Activated CD4-positive, CD25-positive, alpha-beta regulatory T cell treated with anti-CD3 and anti-CD28 coated beads, Interleukin-2, amount 50 U/mL, for 16 hours (primary cell): ENCODE measurements around the gene ARPC4.
"Not testable (repeated sequence)": the region's sequence is repeated elsewhere in the genome, so short reads cannot be mapped to it uniquely, and the experiment has no call there.

ENCODE experiments used
- DNase-seq: peaks from one replicate; pipeline ENCODE4 v3.0.0-alpha.2; 2020; ENCODE audit warnings: low read depth, low spot score

ARPC4 gene

DNA sequence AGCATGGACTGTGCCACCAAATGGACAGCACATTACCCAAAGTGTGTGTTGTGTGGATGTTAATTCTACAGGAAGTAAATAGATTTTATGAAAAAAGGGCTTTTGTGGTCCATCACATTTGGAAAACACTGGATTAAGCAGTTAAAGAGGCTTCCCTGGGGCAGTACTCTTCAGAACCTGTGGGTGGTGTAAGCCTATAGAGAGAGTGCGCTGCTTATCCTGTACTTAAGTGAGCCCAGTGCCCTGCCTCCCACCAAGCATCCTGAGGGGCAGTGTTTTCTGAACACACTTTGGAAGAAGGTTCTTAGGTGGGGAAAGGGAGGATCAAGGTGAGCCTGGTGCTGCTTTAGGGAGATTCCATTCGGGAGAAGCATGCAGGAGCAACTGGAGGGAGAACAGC, 28.1 kb downstream of the ARPC4 start:
- no peak for DNase-seq

DNA sequence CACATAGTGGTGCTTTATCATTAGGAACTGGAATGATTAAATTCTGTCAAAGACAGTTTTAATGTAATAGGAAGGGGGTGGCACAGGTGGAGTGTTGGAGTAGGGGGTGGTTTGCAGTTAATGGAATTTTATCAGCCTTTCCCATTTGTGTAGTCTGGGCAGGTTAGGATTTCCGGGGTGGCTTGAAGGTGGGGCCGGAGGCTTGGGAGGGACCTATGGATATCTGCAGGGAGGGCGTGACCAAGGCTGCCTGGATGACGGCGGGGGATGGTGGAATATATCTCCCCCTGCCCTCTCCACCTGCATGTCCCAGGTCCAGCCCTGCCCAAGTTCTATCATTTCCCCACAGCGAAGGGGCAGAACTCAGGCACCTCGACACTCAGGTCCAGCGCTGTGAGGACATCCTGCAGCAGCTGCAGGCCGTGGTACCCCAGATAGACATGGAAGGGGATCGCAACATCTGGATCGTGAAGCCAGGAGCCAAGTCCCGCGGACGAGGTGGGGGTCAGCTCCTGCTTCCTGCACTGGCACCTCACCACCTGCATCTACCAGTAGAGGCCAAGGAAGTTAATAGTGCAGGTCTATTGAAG, 32.7 kb downstream of the ARPC4 start:
- DNase-seq = no peak

DNA sequence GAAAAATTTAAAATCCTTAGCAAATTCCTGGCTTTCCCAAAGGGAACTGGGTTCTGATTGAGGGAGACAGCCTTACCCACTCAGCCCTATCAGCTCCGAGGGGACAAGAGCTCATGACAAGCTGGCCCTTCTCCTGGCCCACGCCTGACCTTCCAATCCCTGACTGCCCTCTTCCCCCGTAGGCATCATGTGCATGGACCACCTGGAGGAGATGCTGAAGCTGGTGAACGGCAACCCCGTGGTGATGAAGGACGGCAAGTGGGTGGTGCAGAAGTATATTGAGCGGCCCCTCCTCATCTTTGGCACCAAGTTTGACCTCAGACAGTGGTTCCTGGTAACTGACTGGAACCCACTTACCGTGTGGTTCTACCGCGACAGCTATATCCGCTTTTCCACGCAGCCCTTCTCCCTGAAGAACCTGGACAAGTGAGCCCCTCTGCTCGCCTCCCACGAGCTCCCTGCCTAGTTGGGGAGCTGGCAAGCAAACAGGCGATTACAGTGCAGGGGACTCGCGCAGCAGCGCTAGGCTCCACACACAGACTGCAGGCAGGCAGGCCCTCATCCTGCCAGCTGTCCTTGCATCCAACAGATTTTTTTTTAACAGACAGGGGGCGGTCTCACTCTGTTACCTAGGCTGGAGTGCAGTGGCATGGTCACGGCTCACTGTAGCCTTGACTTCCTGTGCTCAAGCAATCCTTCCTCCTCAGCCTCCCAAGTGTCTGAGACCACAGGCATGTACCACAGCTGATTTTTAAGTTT, 34.1 kb downstream of the ARPC4 start:
- DNase-seq = no peak

GRCh38 chr3:9828801-9829755, 36.2 kb downstream of the ARPC4 start:
- no peak for DNase-seq

- DNase-seq = no peak
These were observed 38.4 kb downstream of the ARPC4 start for GRCh38 chr3:9831253-9831652.

DNA sequence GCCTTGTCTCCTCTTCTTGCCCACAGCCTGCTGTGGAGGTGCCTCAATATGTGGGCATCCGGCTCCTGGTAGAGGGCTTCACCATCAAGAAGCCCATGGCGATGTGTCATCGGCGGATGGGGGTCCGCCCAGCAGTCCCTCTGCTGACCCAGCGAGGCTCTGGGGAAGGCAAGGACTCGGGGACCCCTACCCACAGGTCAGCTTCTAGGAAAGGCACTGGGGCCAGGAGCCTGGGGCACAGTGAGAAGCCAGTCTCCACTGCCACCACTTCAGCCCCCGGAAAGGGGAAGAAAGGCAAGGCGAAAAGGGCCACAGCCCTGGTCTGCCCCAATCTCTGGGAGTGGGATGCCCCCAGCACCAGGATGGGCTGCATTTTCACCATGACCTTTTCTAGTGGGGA, 40.2 kb downstream of the ARPC4 start:
- DNase-seq = no peak

GRCh38 chr3:9834520-9835380, 41.9 kb downstream of the ARPC4 start:
- DNase-seq = no peak

DNA sequence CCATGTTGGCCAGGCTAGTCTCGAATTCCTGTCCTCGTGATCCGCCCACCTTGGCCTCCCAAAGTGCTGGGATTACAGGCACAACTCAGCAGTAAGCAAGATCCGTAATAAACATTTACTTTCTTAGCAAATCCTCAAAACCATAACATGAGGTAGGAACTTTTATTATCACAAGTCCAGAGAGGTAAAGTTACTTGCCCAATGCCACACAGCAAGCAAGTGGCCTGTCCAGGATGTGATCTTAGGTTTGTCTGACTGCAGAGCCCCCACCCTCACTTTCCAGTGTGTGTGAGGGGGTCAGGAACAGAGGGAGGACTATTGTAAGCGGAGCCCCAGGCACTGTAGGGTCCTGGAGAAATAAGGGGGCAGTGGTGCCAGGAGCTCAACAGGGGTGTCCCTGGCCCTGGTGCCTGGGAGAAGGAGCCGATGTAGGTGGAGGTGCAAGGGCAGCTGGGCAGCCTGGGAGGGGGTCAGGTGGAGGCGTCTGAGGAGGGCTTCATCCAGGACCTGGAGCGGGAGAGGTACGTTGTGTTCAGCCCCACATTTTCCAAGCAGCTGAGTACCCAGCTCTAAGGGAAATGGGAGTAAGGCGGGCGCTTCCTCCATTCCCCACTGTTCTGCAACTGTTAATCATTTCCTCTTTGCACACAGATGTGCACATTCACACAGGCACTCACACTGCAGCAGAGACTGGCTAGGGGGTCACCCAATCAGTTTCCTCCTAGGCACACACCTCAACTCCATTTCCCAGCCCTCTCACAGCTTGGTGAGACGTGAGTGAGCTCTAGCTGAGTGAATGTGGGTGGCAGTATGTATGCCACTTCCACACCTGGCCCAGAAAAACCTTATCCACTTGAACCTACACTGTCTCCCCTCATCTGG, 45.1 kb downstream of the ARPC4 start:
- DNase-seq = no peak

- DNase-seq = no peak
These were observed 46.0 kb downstream of the ARPC4 start for GRCh38 chr3:9838856-9839255.

GRCh38 chr3:9841015-9841414, 48.1 kb downstream of the ARPC4 start:
- DNase-seq = no peak

GRCh38 chr3:9843715-9844438, 51.0 kb downstream of the ARPC4 start, which contains the start of gene RPUSD3:
Gene RPUSD3 (minus strand): TSS chr3:9844008. CDS start chr3:9843990, 18 bp downstream.
- peak; percentile 92 for DNase-seq

DNA sequence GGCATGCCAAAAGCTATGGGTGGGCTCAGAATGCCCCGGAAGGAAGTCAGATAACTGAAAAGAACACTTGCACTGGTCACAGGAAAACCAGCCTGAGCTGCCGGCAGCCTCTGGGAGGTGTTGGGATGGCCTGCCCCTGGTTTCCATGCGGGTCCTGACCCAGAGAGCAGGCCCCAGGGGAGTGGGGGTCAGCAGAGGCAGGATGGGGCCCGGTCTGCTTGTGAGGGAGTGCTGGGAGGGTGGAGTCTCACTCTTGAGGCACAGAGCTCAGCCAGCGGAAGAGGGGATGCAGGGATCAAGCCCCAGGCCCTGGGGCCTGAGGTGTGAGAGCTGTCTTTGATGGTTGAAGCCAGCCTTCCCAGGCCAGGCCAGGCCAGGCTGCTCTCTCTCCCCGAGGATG, 53.3 kb downstream of the ARPC4 start:
- no peak for DNase-seq

GRCh38 chr3:9846931-9847488, 54.1 kb downstream of the ARPC4 start:
- DNase-seq = no peak

GRCh38 chr3:9847870-9848269, 55.0 kb downstream of the ARPC4 start:
- DNase-seq = not testable (repeated sequence)

DNA sequence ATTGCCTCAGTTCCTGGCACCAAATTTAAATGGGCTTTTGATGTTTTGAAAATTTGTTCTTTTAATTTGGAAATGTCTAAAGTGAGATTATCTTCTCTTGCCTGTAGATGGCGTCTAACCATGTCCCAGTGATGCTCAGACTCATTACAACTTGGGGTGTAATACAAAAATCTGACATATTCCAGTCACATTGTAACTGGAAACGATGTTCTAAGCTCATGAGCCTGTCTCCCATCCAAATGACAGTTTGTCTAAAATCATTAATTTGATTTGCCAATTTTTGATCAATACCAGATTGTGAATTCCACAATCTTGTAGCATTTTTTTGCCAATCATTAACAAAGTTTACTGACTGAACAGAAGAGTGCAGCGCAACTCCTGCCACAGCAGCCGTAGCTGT, 56.0 kb downstream of the ARPC4 start:
- DNase-seq = not testable (repeated sequence)

- DNase-seq = not testable (repeated sequence)
These were observed 58.5 kb downstream of the ARPC4 start for GRCh38 chr3:9851383-9851782.

DNA sequence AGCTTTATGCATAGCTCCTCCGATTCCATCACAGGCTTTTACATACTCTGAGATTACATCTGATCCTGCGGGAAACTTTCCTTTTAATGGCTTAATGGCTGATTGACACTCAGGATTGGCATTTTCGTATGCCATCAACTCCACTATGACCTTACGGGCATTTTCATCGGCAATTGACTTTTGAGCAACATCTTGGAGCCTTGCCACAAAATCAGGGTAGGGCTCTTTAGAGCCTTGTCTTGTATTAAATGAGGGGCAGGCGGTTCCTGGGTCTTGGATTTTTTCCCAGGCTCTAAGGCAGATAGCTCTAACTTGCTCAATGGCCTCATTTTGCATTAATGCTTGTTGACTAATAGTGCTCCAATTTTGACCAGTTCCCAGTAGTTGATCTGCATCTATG, 59.0 kb downstream of the ARPC4 start:
- DNase-seq = not testable (repeated sequence)

DNA sequence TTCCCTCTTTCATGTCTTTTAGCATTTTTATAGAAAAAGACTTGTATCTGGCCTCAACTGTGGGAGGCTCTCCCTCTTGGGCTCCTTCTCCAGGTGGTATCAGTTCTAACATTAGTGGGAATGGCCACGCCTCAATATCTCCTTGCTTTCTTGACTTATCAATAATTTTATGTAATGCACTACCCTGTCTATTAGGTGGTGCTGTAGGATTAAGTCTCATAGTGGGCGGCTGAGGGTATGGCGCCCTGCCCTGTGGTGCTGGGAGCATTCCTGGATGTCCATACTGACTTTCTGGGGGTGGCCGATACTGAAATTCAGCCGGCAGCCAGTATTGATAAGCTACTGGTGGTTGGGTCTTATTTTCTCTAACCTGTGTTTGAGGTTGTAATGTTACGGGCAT, 59.6 kb downstream of the ARPC4 start:
- no peak for DNase-seq

DNA sequence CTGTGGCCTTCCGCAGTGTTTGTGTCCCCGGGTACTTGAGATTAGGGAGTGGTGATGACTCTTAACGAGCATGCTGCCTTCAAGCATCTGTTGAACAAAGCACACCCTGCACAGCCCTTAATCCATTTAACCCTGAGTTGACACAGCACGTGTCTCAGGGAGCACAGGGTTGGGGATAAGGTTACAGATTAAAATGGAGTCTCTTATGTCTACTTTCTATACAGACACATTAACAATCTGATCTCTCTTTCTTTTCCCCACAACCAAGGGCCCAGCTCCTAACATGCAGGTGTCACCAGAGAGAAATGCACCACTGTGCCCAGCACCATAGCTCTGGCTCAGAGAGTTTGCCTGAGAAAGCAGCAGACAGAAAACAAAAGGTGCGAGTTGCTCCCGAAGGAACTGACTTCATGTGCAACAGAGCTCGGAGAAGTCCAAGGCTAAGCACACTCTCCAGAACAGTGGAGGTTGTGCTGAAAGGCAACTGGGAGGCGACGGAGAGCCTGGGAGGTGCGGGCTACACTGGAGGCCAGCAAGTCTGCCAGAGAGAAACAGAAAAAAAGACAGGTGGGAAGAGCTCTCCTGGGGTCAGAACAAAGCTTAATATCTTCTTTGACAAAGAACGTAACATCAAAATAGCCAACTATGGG, 61.5 kb downstream of the ARPC4 start:
- DNase-seq = not testable (repeated sequence)
